Fibroblast of skin of right biceps (primary cell): Measurements from ENCODE around the gene MTA3.
A peak's percentile ranks its signal among the peaks of the same experiment; 100 is the strongest.
"Not testable (repeated sequence)": the region's sequence is repeated elsewhere in the genome, so short reads cannot be mapped to it uniquely, and the experiment has no call there.

ENCODE experiments used
- DNase-seq: peaks from one replicate; pipeline ENCODE4 v3.0.0-alpha.2; 2013

MTA3 gene

GRCh38 chr2:42614838-42615237 is 46.4 kb downstream of the MTA3 start:
- DNase-seq = no peak

GRCh38 chr2:42618116-42618515 is 49.7 kb downstream of the MTA3 start:
- peak; percentile 46 for DNase-seq

- DNase-seq = peak; percentile 70
Measured at GRCh38 chr2:42618972-42619371, 50.5 kb downstream of the MTA3 start.

DNA sequence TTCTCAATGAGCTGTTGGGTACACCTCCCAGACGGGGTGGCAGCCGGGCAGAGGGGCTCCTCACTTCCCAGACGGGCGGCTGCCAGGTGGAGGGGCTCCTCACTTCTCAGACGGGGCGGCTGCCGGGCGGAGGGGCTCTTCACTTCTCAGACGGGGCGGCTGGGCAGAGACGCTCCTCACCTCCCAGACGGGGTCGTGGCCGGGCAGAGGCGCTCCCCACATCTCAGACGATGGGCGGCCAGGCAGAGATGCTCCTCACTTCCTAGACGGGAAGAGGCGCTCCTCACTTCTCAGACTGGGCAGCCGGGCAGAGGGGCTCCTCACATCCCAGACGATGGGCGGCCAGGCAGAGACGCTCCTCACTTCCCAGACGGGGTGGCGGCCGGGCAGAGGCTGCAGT is 53.2 kb downstream of the MTA3 start:
- not testable (repeated sequence) for DNase-seq

- no peak for DNase-seq
Measured at GRCh38 chr2:42622943-42623676, 54.7 kb downstream of the MTA3 start.

GRCh38 chr2:42624047-42624446 is 55.6 kb downstream of the MTA3 start:
- no peak for DNase-seq

DNA sequence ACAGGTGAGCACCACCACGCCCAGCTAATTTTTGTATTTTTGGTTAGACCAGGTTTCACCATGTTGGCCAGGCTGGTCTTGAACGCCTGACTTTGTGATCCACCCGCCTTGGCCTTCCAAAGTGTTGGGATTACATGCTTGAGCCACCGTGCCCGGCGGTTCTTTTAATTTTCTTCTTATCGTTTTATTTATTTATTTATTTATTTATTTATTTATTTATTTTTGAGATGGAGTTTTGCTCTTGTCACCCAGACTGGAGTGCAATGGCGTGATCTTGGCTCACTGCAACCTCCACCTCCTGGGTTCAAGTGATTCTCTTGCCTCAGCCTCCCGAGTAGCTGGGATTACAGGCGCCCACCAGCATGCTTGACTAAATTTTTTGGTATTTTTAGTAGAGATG is 59.6 kb downstream of the MTA3 start:
- not testable (repeated sequence) for DNase-seq

GRCh38 chr2:42636934-42637333 is 68.5 kb downstream of the MTA3 start:
- no peak for DNase-seq

GRCh38 chr2:42638080-42638784 is 69.8 kb downstream of the MTA3 start:
- DNase-seq = no peak

DNA sequence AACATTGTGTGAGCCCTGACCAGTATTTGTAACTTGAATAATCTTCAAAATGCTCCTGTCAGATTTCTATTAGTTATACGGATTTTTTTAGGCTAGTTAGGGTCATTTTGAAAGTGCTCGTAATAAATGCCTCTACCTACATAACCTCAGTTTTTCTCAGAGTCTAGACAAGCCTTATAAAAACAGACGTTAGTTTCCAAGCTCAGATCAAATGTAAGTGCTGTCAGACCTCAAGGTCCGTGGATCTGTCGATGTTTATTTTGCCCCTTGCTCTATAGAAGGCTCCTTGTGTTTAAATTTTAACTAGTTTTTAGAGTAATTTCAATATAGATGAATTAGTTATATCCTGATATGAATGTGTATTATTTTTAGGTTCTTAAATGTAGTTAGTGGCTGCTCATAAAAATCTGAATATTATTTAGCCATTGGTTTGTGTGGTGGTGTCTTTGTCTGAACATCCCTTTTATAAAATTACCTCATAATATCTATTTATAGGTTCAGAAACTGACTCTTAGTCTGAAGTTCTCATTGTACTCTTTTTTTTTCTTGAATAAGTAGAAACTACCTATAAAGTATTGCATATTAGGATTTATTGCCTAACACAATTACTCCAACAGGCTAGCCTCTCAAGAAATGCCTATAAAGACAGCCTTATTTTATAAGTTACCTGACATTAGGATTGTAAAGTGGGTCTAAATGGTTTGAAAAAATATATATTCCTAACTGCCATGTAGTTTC is 71.1 kb downstream of the MTA3 start:
- DNase-seq = no peak

GRCh38 chr2:42640261-42640660 is 71.8 kb downstream of the MTA3 start:
- DNase-seq = no peak

GRCh38 chr2:42642371-42642770 is 73.9 kb downstream of the MTA3 start:
- not testable (repeated sequence) for DNase-seq

DNA sequence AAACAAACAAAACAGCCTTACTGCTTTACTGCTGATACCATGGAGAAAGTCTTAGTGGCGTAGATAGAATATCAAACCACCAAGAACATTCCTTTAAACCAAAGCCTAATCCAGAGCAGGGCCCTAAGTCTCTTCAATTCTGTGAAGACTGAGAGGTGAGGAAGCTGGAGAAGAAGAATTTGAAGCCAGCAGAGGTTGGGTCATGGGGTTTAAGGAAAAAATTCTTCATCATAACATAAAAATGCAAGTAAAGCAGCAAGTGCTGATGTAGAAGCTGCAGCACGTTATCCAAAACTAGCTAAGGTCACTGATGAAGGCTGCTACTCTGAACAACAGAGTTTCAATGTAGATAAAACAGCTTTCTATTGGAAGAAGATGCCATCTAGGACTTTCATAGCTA is 77.1 kb downstream of the MTA3 start:
- DNase-seq = no peak

- DNase-seq = no peak
Measured at GRCh38 chr2:42648796-42649195, 80.4 kb downstream of the MTA3 start.

DNA sequence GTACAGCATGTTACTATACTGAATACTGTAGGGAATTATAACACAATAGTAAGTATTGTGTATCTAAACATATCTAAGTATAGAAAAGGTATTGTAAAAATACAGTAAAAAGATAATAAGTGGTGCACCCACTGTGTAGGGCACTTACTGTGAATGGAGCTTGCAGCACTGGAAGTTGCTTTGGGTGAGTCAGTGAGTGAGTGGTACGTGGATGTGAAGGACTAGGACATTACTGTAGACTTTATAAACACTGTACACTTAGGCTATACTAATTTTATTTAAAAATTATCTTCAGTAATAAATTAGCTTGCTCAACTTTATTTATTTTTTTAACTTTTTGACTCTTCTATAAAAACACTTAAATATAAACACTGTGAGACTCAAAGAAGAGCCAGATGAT is 82.6 kb downstream of the MTA3 start:
- no peak for DNase-seq

DNA sequence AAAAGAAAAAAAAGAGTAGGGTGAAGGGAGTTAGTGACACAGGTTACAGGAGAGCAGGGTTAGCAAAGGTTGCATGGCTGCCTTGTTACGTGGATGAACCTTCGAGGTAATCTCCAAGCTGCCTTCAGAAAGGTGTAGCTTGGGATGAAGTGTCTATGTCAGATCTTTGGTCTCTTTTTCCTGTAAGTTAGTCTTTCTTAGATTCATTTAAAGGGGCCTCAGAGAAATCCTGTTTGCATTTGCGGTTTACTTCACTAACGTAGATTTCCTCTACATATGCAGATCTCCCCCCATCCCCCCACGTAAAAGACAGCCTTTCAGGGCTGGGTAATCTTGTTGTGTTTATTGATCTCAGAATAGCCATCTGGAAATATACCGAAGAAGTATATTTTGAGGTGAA is 83.7 kb downstream of the MTA3 start:
- no peak for DNase-seq

- no peak for DNase-seq
Measured at GRCh38 chr2:42653039-42653438, 84.6 kb downstream of the MTA3 start.

DNA sequence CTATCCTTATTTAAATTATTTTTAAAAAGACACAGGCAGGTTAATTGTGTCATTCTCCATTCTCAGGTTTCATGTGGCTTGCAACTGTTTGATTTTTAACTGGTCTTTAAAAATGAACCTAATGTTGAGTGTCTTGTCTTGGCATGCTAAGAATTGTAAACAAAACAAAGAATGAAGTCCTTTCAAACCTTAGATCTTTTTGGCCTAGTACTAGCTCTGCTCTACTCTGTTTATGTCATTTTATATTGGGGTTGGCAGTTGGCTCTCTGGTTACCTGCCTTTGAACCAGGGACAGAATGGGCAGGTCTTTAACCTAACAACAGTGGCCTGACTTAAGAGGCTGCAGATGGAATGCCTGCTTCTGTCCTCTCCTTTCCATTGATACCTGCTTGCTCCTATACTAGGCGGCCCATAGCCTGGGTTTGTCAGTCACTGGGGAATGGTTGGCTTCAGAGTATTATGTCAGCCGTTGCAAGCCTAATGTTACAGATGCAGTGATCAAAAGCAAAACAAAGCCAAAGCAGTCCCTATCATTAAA is 85.5 kb downstream of the MTA3 start:
- DNase-seq = no peak

DNA sequence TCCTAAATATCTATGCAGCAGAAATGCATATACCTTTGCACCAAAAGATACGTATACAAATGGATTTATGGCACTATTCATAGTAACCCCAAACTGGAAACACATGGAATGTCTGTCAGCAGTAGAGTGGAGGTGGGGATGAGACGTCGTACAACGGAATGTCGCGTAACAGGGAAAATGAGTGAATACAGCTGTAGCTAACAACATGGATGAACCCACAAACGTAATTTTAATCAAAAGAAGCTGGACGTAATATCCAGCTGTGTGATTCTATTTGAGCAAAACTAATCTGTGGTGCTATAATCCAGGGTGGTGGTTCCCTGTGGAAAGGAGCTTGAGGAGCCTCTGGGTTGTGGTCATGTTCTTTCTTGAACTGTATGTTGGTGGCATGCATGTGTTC is 89.9 kb downstream of the MTA3 start:
- peak; percentile 23 for DNase-seq

- DNase-seq = no peak
Measured at GRCh38 chr2:42659609-42660008, 91.2 kb downstream of the MTA3 start.

GRCh38 chr2:42663106-42663780 is 94.8 kb downstream of the MTA3 start:
- DNase-seq = peak; percentile 63

- DNase-seq = no peak
Measured at GRCh38 chr2:42663828-42664227, 95.4 kb downstream of the MTA3 start.

GRCh38 chr2:42673989-42674579 is 105.7 kb downstream of the MTA3 start:
- DNase-seq = no peak
